Measurements from ENCODE around the gene MACROD1. TPM values are rescaled to one million over a fixed set of nuclear protein-coding genes. Genes with fewer than 3 reads are reported as not detected.

Gene MACROD1
- total and polyA plus RNA-seq, 2 of the 13 experiments (the other 11 are each of a cell fraction or from before 2014, with no cell fraction given) = 23.1 to 34.5 TPM

DNA sequence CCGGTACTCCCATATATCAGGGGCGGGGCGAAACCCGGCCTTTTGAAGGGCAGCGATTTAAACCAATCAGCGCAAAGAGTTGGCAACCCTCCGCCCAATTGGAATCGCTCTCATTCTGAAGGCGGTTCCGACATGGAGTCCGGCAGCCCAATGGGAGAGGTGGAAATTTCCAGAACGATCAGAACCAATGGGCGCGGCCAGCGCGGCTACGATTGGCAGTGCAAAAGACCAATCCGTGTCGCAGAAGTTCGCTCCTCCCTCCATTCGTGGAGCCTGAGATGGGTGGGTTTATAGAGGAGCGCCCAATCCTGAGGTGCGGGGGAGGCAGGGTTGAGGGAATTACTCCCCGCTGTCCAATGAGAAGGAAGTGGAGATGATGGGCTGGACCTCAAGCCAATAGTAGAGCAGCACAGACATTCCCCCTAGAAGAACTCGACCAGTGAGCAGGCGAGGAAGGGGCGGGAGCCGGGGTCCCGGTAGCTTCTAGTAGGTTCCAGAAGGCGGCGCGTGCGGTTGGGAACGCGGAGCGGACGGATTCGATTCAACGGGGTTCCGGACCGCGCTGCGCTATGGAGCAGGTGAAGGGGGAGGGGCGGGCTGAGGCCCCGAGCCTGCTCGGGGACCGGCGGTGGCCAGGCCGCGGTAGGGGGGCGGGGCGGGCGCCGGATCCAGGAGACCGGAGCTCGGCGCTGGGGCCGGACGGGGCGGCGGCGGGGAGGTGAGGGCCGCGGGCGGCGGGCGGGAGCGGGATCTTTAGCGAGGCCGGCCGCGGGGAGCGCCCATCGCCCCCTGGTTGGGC is 20.0 kb upstream of the MACROD1 start, which contains the start of gene STIP1 (continued):
- TF ChIP-seq, protein P1, sequence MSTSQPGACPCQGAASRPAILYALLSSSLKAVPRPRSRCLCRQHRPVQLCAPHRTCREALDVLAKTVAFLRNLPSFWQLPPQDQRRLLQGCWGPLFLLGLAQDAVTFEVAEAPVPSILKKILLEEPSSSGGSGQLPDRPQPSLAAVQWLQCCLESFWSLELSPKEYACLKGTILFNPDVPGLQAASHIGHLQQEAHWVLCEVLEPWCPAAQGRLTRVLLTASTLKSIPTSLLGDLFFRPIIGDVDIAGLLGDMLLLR (CRISPR knock-in tag; IDR thresholded peaks at IDR 0.05) = peak; percentile 36; the same call in 1 of the 2 replicates
- TF ChIP-seq, protein P2, sequence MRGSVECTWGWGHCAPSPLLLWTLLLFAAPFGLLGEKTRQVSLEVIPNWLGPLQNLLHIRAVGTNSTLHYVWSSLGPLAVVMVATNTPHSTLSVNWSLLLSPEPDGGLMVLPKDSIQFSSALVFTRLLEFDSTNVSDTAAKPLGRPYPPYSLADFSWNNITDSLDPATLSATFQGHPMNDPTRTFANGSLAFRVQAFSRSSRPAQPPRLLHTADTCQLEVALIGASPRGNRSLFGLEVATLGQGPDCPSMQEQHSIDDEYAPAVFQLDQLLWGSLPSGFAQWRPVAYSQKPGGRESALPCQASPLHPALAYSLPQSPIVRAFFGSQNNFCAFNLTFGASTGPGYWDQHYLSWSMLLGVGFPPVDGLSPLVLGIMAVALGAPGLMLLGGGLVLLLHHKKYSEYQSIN (CRISPR knock-in tag; IDR thresholded peaks at IDR 0.05; ENCODE audit: borderline replicate concordance) = no peak
- TF ChIP-seq CCAR2 (optimal IDR thresholded peaks at IDR 0.05; ENCODE audit: low read depth, low read length) (no peak), HNRNPK (IDR thresholded peaks at IDR 0.05; ENCODE audit: low read depth, low read length, poor library complexity, severe bottlenecking) (no peak), SP1 (IDR thresholded peaks at IDR 0.05) (0 out of 2 replicates have a peak, but pooled peaks have one; percentile 17), SP1 (CRISPR knock-in tag; IDR thresholded peaks at IDR 0.05) (peak; percentile 73; the same call in 1 of the 2 replicates), ZNF557 (CRISPR knock-in tag; IDR thresholded peaks at IDR 0.05) (peak; percentile 72; the same call in 1 of the 2 replicates), SP2 (CRISPR knock-in tag; IDR thresholded peaks at IDR 0.05) (peak; percentile 95), ARNT (IDR thresholded peaks at IDR 0.05) (no peak), ZNF792 (CRISPR knock-in tag; IDR thresholded peaks at IDR 0.05) (peak; percentile 84), MAFF (IDR thresholded peaks at IDR 0.05; ENCODE audit: low read depth, low read length) (no peak), FOXP1 (IDR thresholded peaks at IDR 0.05) (no peak), FOXP1 (CRISPR knock-in tag; IDR thresholded peaks at IDR 0.05) (no peak), EP300 (IDR thresholded peaks at IDR 0.05; ENCODE audit: low read depth in 2 of 2, low read length in 2 of 2) (peak in 1 of 2 experiments; percentile 62; a peak in 2 of 4 replicates), EP300 (CRISPR knock-in tag; IDR thresholded peaks at IDR 0.05; ENCODE audit: borderline replicate concordance) (0 out of 2 replicates have a peak, but pooled peaks have one; percentile 42), ZFP1 (CRISPR knock-in tag; IDR thresholded peaks at IDR 0.05) (no peak), RXRB (CRISPR knock-in tag; IDR thresholded peaks at IDR 0.05; ENCODE audit: borderline replicate concordance) (peak; percentile 60)
- TF ChIP-seq, protein P3, sequence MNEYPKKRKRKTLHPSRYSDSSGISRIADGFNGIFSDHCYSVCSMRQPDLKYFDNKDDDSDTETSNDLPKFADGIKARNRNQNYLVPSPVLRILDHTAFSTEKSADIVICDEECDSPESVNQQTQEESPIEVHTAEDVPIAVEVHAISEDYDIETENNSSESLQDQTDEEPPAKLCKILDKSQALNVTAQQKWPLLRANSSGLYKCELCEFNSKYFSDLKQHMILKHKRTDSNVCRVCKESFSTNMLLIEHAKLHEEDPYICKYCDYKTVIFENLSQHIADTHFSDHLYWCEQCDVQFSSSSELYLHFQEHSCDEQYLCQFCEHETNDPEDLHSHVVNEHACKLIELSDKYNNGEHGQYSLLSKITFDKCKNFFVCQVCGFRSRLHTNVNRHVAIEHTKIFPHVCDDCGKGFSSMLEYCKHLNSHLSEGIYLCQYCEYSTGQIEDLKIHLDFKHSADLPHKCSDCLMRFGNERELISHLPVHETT (CRISPR knock-in tag; conservative IDR thresholded peaks at IDR 0.05) = peak; percentile 83
- TF ChIP-seq, protein P4, sequence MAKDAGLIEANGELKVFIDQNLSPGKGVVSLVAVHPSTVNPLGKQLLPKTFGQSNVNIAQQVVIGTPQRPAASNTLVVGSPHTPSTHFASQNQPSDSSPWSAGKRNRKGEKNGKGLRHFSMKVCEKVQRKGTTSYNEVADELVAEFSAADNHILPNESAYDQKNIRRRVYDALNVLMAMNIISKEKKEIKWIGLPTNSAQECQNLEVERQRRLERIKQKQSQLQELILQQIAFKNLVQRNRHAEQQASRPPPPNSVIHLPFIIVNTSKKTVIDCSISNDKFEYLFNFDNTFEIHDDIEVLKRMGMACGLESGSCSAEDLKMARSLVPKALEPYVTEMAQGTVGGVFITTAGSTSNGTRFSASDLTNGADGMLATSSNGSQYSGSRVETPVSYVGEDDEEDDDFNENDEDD (CRISPR knock-in tag; IDR thresholded peaks at IDR 0.05; ENCODE audit: borderline replicate concordance) = peak; percentile 78
- TF ChIP-seq, protein P5, sequence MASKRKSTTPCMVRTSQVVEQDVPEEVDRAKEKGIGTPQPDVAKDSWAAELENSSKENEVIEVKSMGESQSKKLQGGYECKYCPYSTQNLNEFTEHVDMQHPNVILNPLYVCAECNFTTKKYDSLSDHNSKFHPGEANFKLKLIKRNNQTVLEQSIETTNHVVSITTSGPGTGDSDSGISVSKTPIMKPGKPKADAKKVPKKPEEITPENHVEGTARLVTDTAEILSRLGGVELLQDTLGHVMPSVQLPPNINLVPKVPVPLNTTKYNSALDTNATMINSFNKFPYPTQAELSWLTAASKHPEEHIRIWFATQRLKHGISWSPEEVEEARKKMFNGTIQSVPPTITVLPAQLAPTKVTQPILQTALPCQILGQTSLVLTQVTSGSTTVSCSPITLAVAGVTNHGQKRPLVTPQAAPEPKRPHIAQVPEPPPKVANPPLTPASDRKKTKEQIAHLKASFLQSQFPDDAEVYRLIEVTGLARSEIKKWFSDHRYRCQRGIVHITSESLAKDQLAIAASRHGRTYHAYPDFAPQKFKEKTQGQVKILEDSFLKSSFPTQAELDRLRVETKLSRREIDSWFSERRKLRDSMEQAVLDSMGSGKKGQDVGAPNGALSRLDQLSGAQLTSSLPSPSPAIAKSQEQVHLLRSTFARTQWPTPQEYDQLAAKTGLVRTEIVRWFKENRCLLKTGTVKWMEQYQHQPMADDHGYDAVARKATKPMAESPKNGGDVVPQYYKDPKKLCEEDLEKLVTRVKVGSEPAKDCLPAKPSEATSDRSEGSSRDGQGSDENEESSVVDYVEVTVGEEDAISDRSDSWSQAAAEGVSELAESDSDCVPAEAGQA (IDR thresholded peaks at IDR 0.05; ENCODE audit: low read depth) = 0 out of 2 replicates have a peak, but pooled peaks have one; percentile 20
- TF ChIP-seq, protein P5 (CRISPR knock-in tag; IDR thresholded peaks at IDR 0.05; ENCODE audit: borderline replicate concordance) = no peak

Measured in HepG2 (cell line).